Measurements from ENCODE around the gene SHISA8. TPM values are rescaled to one million over a fixed set of nuclear protein-coding genes. Genes with fewer than 3 reads are reported as not detected.

SHISA8 gene
- total RNA-seq, 1 donor from 2014 or later = not detected

DNA sequence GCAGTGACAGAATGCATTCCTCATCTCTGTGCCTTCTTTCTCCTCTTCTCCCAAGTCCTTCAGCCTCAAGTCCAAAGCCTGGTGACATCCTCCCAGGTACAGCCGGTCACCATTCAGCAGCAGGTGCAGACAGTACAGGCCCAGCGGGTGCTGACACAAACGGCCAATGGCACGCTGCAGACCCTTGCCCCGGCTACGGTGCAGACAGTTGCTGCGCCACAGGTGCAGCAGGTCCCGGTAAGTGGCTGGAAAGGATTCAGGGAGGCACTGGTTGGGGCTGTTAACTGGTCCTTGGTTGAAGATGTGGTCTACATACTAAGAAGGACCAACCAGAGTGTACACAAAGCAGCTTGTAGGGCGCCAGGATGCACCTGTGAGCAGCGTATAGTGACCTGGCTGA lies 46.3 kb downstream of the SHISA8 start:
- TF ChIP-seq, protein P1, sequence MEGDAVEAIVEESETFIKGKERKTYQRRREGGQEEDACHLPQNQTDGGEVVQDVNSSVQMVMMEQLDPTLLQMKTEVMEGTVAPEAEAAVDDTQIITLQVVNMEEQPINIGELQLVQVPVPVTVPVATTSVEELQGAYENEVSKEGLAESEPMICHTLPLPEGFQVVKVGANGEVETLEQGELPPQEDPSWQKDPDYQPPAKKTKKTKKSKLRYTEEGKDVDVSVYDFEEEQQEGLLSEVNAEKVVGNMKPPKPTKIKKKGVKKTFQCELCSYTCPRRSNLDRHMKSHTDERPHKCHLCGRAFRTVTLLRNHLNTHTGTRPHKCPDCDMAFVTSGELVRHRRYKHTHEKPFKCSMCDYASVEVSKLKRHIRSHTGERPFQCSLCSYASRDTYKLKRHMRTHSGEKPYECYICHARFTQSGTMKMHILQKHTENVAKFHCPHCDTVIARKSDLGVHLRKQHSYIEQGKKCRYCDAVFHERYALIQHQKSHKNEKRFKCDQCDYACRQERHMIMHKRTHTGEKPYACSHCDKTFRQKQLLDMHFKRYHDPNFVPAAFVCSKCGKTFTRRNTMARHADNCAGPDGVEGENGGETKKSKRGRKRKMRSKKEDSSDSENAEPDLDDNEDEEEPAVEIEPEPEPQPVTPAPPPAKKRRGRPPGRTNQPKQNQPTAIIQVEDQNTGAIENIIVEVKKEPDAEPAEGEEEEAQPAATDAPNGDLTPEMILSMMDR (IDR thresholded peaks at IDR 0.05) = no peak
- no peak for DNase-seq (ENCODE audit: low spot score)
- Mint-ChIP-seq H3K27me3 (ENCODE audit: low read depth) (no peaks in the 10 kb centered on the region), H3K27ac (ENCODE audit: unreplicated experiment) (no peak overlapping the region), H3K4me1 (ENCODE audit: low read depth) (peaks cover 5% of the 10 kb centered on the region), H3K36me3 (ENCODE audit: low read depth) (peaks cover 8% of the 10 kb centered on the region), H3K4me3 (ENCODE audit: unreplicated experiment) (no peak overlapping the region), H3K9me3 (ENCODE audit: low read depth) (no peaks in the 10 kb centered on the region)

DNA sequence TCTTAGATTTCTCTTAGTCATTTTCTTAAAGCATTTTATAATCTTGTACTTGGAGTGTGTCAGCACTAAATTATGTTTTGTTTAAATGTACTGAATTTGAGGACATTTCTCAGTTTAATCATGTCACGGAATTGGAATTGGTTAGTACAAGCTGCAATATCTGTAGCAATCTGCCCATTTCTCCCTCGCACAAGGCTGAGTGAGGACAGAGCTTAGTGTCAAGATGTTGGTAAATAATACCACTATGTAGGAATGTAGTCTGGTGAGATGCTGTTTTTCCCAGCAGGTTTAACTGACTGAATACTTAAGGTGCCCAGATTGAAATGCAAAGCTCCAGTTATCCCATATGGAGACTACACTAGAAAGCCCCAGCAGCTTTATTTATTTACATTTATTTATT lies 51.4 kb downstream of the SHISA8 start:
- no peaks in the 10 kb centered on the region for H3K9me3 Mint-ChIP-seq (ENCODE audit: low read depth)
- no peak overlapping the region for H3K4me3 Mint-ChIP-seq (ENCODE audit: unreplicated experiment)
- H3K4me1 Mint-ChIP-seq (ENCODE audit: low read depth) = peaks cover 45% of the 10 kb centered on the region
- TF ChIP-seq, protein P1 (IDR thresholded peaks at IDR 0.05) = no peak
- peak overlapping the region; percentile 79 for H3K27ac Mint-ChIP-seq (ENCODE audit: unreplicated experiment)
- no peaks in the 10 kb centered on the region for H3K27me3 Mint-ChIP-seq (ENCODE audit: low read depth)
- DNase-seq (ENCODE audit: low spot score) = no peak
- no peaks in the 10 kb centered on the region for H3K36me3 Mint-ChIP-seq (ENCODE audit: low read depth)

DNA sequence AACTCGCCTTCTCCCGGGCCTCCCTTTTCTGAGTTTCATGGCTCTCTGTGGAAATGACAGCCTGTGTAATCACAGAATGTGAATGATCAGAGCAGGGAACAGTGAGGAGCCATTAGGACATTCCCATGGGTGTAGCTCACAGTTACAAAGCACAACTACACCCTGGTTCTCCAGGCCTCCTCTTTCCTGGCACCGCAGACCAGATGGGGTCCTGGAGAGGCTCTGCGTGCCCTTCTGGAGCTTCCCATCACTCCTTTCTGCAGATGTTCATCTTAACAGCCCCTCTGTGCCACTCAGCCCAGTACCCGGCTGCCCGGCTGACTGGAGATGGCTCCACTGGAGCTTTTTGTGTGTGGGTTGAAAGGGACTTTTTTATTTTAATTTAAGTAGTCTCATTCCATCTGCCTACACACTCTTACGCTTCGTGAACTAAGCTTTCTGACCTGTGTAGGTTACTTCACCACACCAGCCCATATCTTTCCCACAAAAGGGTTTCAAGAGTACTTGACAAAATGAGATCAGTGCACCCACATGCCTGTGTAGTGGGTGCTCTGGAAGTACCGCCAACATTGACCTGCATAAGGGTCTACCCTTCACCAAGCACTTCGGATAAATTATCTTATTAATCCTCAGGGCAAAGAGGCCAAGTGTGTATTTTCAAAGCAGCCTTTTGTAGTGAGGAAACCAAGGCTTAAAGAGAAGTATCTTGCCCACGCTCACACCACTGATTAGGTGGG lies 52.2 kb downstream of the SHISA8 start:
- Mint-ChIP-seq H3K9me3 (ENCODE audit: low read depth) (no peaks in the 10 kb centered on the region), H3K4me1 (ENCODE audit: low read depth) (peaks cover 53% of the 10 kb centered on the region), H3K27me3 (ENCODE audit: low read depth) (no peaks in the 10 kb centered on the region), H3K36me3 (ENCODE audit: low read depth) (no peaks in the 10 kb centered on the region), H3K27ac (ENCODE audit: unreplicated experiment) (peak overlapping the region; percentile 79), H3K4me3 (ENCODE audit: unreplicated experiment) (no peak overlapping the region)
- TF ChIP-seq, protein P1 (IDR thresholded peaks at IDR 0.05) = no peak
- DNase-seq (ENCODE audit: low spot score) = no peak

DNA sequence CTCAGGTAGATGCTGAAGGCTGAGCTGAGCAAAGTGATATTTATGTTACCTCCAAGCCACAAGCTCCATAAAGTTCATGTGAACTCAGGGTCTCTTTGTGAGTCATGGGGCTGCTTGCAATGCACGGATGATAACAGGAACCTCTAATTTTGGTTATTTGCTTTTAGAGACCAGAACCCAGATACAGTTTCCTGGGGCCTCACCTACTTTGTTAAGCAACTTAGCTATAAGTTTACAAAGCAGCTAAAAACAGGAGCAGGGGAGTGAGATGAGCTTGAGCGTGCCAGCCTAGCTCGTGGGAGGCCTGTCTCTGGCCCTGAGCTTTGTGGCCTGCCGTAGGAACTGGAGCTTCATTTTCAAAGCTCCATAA lies 52.7 kb downstream of the SHISA8 start:
- Mint-ChIP-seq H3K27me3 (ENCODE audit: low read depth) (no peaks in the 10 kb centered on the region), H3K4me3 (ENCODE audit: unreplicated experiment) (no peak overlapping the region), H3K9me3 (ENCODE audit: low read depth) (no peaks in the 10 kb centered on the region), H3K27ac (ENCODE audit: unreplicated experiment) (peak overlapping the region; percentile 79), H3K36me3 (ENCODE audit: low read depth) (no peaks in the 10 kb centered on the region), H3K4me1 (ENCODE audit: low read depth) (peaks cover 59% of the 10 kb centered on the region)
- TF ChIP-seq, protein P1 (IDR thresholded peaks at IDR 0.05) = no peak
- no peak for DNase-seq (ENCODE audit: low spot score)

Small RNA genes lying within 50 kb of the gene (microRNA-seq; reads per million reads assigned to microRNA genes)
- 29.9 reads per million, percentile 43 among the genes with 10 or more reads in this experiment for gene MIR33A (ENCODE audit: borderline number of aligned reads)

Other genes with a start within 250 kb of the SHISA8 start
- gene SNU13, start 226.2 kb downstream of the SHISA8 start, total RNA-seq = 88.8 to 111 TPM (median 89.5 TPM) in 3 replicates
- gene MEI1, start 215.6 kb downstream of the SHISA8 start, total RNA-seq = 0.40 to 0.85 TPM in 2 of 3 replicates, not detected in the other
- gene CCDC134, start 114.4 kb downstream of the SHISA8 start, total RNA-seq = 6.6 to 10.1 TPM (median 7.0 TPM) in 3 replicates
- gene SREBF2, start 82.0 kb downstream of the SHISA8 start, total RNA-seq = 91.3 to 106 TPM (median 100 TPM) in 3 replicates
- gene TNFRSF13C, start 11.7 kb upstream of the SHISA8 start, total RNA-seq = 0.07 to 0.56 TPM (median 0.21 TPM) in 3 replicates
- 3.3 to 9.3 TPM (median 3.3 TPM) in 3 replicates for gene CENPM, start 32.1 kb upstream of the SHISA8 start, total RNA-seq
- 0.87 to 0.92 TPM (median 0.92 TPM) in 3 replicates for gene SEPTIN3, start 54.4 kb upstream of the SHISA8 start, total RNA-seq
- not detected in 3 replicates for gene WBP2NL, start 83.7 kb upstream of the SHISA8 start, total RNA-seq
- gene NAGA, start 155.7 kb upstream of the SHISA8 start, total RNA-seq = 17.1 to 20.2 TPM (median 18.9 TPM) in 3 replicates
- 1.4 to 2.2 TPM in 2 of 3 replicates, not detected in the other for gene PHETA2, start 159.2 kb upstream of the SHISA8 start, total RNA-seq
- 54.1 to 56.1 TPM (median 55.0 TPM) in 3 replicates for gene SMDT1, start 164.6 kb upstream of the SHISA8 start, total RNA-seq
- gene NDUFA6, start 175.7 kb upstream of the SHISA8 start, total RNA-seq = 62.2 to 70.7 TPM (median 66.3 TPM) in 3 replicates
- 0.75 to 1.7 TPM (median 0.95 TPM) in 3 replicates for gene CYP2D6, start 215.7 kb upstream of the SHISA8 start, total RNA-seq